ENCODE results near the gene CFAP68.

DNA sequence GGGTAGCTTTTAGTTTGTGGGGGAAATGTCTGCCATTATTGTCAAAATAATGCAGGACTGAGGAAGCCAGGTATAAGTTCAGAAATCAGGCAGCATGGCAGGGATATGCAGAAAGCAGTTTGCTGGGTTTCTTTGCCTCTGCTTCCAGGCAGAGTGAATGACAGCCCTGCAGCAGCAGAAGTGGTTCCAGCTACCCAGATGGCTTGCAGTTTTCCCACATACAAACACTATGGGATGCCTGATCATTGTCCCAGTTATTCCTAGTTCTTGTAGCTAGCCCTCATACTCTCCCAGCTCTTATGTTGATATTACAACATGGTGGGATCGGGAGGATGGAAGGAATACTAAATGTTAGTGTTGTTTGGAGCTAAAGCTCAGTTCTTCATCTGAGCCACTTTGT lies 55.0 kb downstream of the CFAP68 start:
- TF ChIP-seq, protein P1, sequence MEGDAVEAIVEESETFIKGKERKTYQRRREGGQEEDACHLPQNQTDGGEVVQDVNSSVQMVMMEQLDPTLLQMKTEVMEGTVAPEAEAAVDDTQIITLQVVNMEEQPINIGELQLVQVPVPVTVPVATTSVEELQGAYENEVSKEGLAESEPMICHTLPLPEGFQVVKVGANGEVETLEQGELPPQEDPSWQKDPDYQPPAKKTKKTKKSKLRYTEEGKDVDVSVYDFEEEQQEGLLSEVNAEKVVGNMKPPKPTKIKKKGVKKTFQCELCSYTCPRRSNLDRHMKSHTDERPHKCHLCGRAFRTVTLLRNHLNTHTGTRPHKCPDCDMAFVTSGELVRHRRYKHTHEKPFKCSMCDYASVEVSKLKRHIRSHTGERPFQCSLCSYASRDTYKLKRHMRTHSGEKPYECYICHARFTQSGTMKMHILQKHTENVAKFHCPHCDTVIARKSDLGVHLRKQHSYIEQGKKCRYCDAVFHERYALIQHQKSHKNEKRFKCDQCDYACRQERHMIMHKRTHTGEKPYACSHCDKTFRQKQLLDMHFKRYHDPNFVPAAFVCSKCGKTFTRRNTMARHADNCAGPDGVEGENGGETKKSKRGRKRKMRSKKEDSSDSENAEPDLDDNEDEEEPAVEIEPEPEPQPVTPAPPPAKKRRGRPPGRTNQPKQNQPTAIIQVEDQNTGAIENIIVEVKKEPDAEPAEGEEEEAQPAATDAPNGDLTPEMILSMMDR (conservative IDR thresholded peaks at IDR 0.05 in 1 of 2, IDR thresholded peaks at IDR 0.05 in 1 of 2; ENCODE audit: extremely low read depth in 1 of 2, insufficient read depth in 1 of 2, low read depth in 1 of 2, low read length in 2 of 2) = no peak
- TF ChIP-seq EZH2 (IDR thresholded peaks at IDR 0.05; ENCODE audit: borderline replicate concordance, low read length) = no peak
